A673 (cell line): ENCODE measurements around the gene SEMA5B. TPM values are rescaled to one million over a fixed set of nuclear protein-coding genes. Genes with fewer than 3 reads are reported as not detected.

ENCODE experiments used
- BruUV-seq: library from RNA; stranded (reverse); fragments of 400-500 nt; replicated peaks from 2 replicates; lab custom pipeline; 2021; lab: Mats Ljungman, UMichigan
- CTCF ChIA-PET: fragments of 300-600 bp; sonication (Branson Sonifier 250); formaldehyde crosslinking; loops from one replicate; lab custom pipeline; 2022; ENCODE audit warnings: antibody characterized with exemption; lab: Charles Lee
- POLR2A ChIA-PET: fragments of 300-600 bp; sonication (Branson Sonifier 250); formaldehyde crosslinking; loops from one replicate; lab custom pipeline; 2022; ENCODE audit warnings: antibody characterized with exemption; ENCODE audit not compliant: low non-redundant PET; lab: Charles Lee
- DNase-seq: peaks from one replicate; pipeline ENCODE4 v3.0.0-alpha.2; 2015; ENCODE audit warnings: low spot score
- H3K27ac ChIP-seq: fragments of 200-600 bp; sonication (generic); 2 replicates; pipeline ENCODE4 v1.5.1; 2016; ENCODE audit warnings: mixed run types, low read depth, mild to moderate bottlenecking, mixed read lengths, antibody characterized with exemption, low read length; ENCODE audit not compliant: poor library complexity, severe bottlenecking
- H3K27me3 ChIP-seq: fragments of 200-600 bp; sonication (generic); replicated peaks from 2 replicates; pipeline ENCODE4 v1.6.1; 2017; ENCODE audit warnings: mixed run types, low read depth, mild to moderate bottlenecking, mixed read lengths, antibody characterized with exemption, low read length; ENCODE audit not compliant: insufficient read depth, poor library complexity
- H3K36me3 ChIP-seq: fragments of 200-600 bp; sonication (generic); 2 replicates; pipeline ENCODE4 v1.6.1; 2016; ENCODE audit warnings: mixed run types, mild to moderate bottlenecking, mixed read lengths, antibody characterized with exemption, low read length; ENCODE audit not compliant: insufficient read depth, poor library complexity, severe bottlenecking
- H3K4me1 ChIP-seq: fragments of 200-600 bp; sonication (generic); 2 replicates; pipeline ENCODE4 v1.6.1; 2017; ENCODE audit warnings: mixed run types, mild to moderate bottlenecking, mixed read lengths, antibody characterized with exemption, low read length; ENCODE audit not compliant: insufficient read depth, poor library complexity, severe bottlenecking
- H3K4me3 ChIP-seq: fragments of 200-600 bp; sonication (generic); 2 replicates; pipeline ENCODE4 v1.5.1; 2016; ENCODE audit warnings: low read depth, mixed run types, mild to moderate bottlenecking, mixed read lengths, low read length; ENCODE audit not compliant: poor library complexity, severe bottlenecking
- H3K9me3 ChIP-seq: fragments of 200-600 bp; sonication (generic); 2 replicates; pipeline ENCODE4 v1.6.1; 2016; ENCODE audit warnings: mixed run types, low read depth, mild to moderate bottlenecking, mixed read lengths, antibody characterized with exemption, low read length; ENCODE audit not compliant: poor library complexity, severe bottlenecking
- CTCF ChIP-seq: fragments of 300-800, 200-600 bp; sonication (generic); conservative IDR thresholded peaks from 2 replicates; pipeline ENCODE4 v1.5.1; 2017; ENCODE audit warnings: low read depth, mild to moderate bottlenecking, antibody characterized with exemption, low read length, moderate library complexity, mixed read lengths
- EZH2 ChIP-seq: fragments of 200-600 bp; sonication (generic); IDR thresholded peaks from 2 replicates; pipeline ENCODE4 v1.6.1; 2017; ENCODE audit warnings: borderline replicate concordance, low read depth, mild to moderate bottlenecking, mixed read lengths, antibody characterized with exemption, low read length; ENCODE audit not compliant: poor library complexity, severe bottlenecking
- intact Hi-C: fragments of 100-400 bp; cut with micrococcal nuclease; formaldehyde crosslinking; loops from one replicate; pipeline ENCODE4 v1.10.0; 2022; ENCODE audit not compliant: unreplicated experiment
- total RNA-seq: library from RNA; stranded (reverse); gene quantifications from 2 replicates; pipeline ENCODE4 v1.2.3, GENCODE V29; 2021

The SEMA5B gene
- total RNA-seq, 1 experiment from 2014 or later = 7.6 TPM

GRCh38 chr3:122984650-122985049 lies 42.9 kb downstream of the SEMA5B start:
- Histone ChIP-seq H3K4me1 (peaks cover 19% of the 10 kb centered on the region), H3K9me3 (no peaks in the 10 kb centered on the region), H3K36me3 (no peaks in the 10 kb centered on the region), H3K27ac (no peak overlapping the region), H3K27me3 (peaks cover 71% of the 10 kb centered on the region), H3K4me3 (no peak overlapping the region)
- no peak for DNase-seq
- BruUV-seq = no TSS peak
- CTCF ChIA-PET = no interaction called here
- POLR2A ChIA-PET = interaction anchor here (0.6 kb wide), 1 partner anchor 634 kb away, joined by 20 read pairs; no protein-coding TSS in a partner anchor
- TF ChIP-seq CTCF (no peak), EZH2 (no peak)
- intact Hi-C loops = loop anchor here (5.0 kb wide), 1 partner anchor 37 kb away; no protein-coding TSS in a partner anchor

- POLR2A ChIA-PET = no interaction called here
- no peak overlapping the region for H3K27ac ChIP-seq
- DNase-seq = no peak
- no peak for TF ChIP-seq EZH2
- BruUV-seq = no TSS peak
- CTCF ChIA-PET = no interaction called here
- H3K36me3 ChIP-seq = no peaks in the 10 kb centered on the region
- H3K4me1 ChIP-seq = peaks cover 19% of the 10 kb centered on the region
- intact Hi-C loops = loop anchor here (5.0 kb wide), 1 partner anchor 37 kb away; no protein-coding TSS in a partner anchor
- H3K9me3 ChIP-seq = no peaks in the 10 kb centered on the region
- no peak overlapping the region for H3K4me3 ChIP-seq
- H3K27me3 ChIP-seq = peaks cover 70% of the 10 kb centered on the region
Measured at GRCh38 chr3:122984007-122984406, 43.6 kb downstream of the SEMA5B start.

GRCh38 chr3:122982216-122983185 lies 45.1 kb downstream of the SEMA5B start:
- H3K36me3 ChIP-seq = no peaks in the 10 kb centered on the region
- H3K27me3 ChIP-seq = peaks cover 63% of the 10 kb centered on the region
- H3K4me1 ChIP-seq = peaks cover 19% of the 10 kb centered on the region
- intact Hi-C loops = loop anchor here (5.0 kb wide), 1 partner anchor 35 kb away; no protein-coding TSS in a partner anchor
- no TSS peak for BruUV-seq
- DNase-seq = peak; percentile 92
- POLR2A ChIA-PET = no interaction called here
- TF ChIP-seq EZH2 = no peak
- TF ChIP-seq CTCF = no peak
- H3K4me3 ChIP-seq = no peak overlapping the region
- no peaks in the 10 kb centered on the region for H3K9me3 ChIP-seq
- H3K27ac ChIP-seq = no peak overlapping the region
- CTCF ChIA-PET = interaction anchor here (0.6 kb wide), 1 partner anchor 47 kb away, joined by 7 read pairs; no protein-coding TSS in a partner anchor
